WTC11 (cell line): ENCODE data around the gene SHOC2.

ENCODE experiments used
- ESRRA ChIP-seq: sonication (generic); formaldehyde crosslinking; IDR thresholded peaks from 2 replicates; pipeline ENCODE4 v1.8.1; 2022; ENCODE audit warnings: mild to moderate bottlenecking, missing genetic modification reagents, borderline replicate concordance
- RELA ChIP-seq: sonication (generic); formaldehyde crosslinking; IDR thresholded peaks from 2 replicates; pipeline ENCODE4 v1.8.1; 2022; ENCODE audit warnings: missing genetic modification reagents, mild to moderate bottlenecking, borderline replicate concordance

- TF ChIP-seq RELA (CRISPR knock-in tag) (no peak), ESRRA (CRISPR knock-in tag) (no peak)
Measured at GRCh38 chr10:111030042-111030750, 110.8 kb downstream of the SHOC2 start.
